Type B pancreatic cell (in vitro differentiated cells): ENCODE measurements around the gene C17orf50. TPM values are rescaled to one million over a fixed set of nuclear protein-coding genes. Genes with fewer than 3 reads are reported as not detected.

Experiments
- DNase-seq: peaks from one replicate; pipeline ENCODE4 v3.0.0; 2021; ENCODE audit warnings: mixed read lengths; ENCODE audit not compliant: unreplicated experiment; ENCODE audit errors: extremely low spot score
- H3K27ac Mint-ChIP-seq: 2 replicates; pipeline ENCODE4 v1.8.0; 2021; ENCODE audit warnings: mild to moderate bottlenecking, mixed read lengths
- H3K27me3 Mint-ChIP-seq: 2 replicates; pipeline ENCODE4 v1.8.0; 2021; ENCODE audit warnings: mixed read lengths
- H3K36me3 Mint-ChIP-seq: 2 replicates; pipeline ENCODE4 v1.8.0; 2021; ENCODE audit warnings: mixed read lengths
- H3K4me1 Mint-ChIP-seq: one replicate; pipeline ENCODE4 v1.8.0; 2021; ENCODE audit warnings: mixed read lengths; ENCODE audit not compliant: unreplicated experiment
- H3K4me3 Mint-ChIP-seq: 2 replicates; pipeline ENCODE4 v1.8.0; 2021; ENCODE audit warnings: mild to moderate bottlenecking, mixed read lengths
- H3K9me3 Mint-ChIP-seq: 2 replicates; pipeline ENCODE4 v1.8.0; 2021; ENCODE audit warnings: mixed read lengths
- CTCF ChIP-seq: fragments of 200-600 bp; sonication (generic); conservative IDR thresholded peaks from 2 replicates; pipeline ENCODE4 v1.5.0; 2021; ENCODE audit warnings: antibody characterized with exemption, mild to moderate bottlenecking
- total RNA-seq: library from RNA; stranded (reverse); gene quantifications from 2 replicates; pipeline ENCODE4 v1.2.1, GENCODE V29; 2021; ENCODE audit warnings: low replicate concordance

Gene C17orf50
- total RNA-seq, 1 donor from 2014 or later = not detected

- no peak for DNase-seq
- Mint-ChIP-seq H3K27me3 (peaks cover 12% of the 10 kb centered on the region), H3K4me1 (no peaks in the 10 kb centered on the region), H3K36me3 (no peaks in the 10 kb centered on the region), H3K9me3 (no peaks in the 10 kb centered on the region), H3K27ac (no peak overlapping the region), H3K4me3 (no peak overlapping the region)
- no peak for TF ChIP-seq CTCF
These were observed 3.4 kb upstream of the C17orf50 start for GRCh38 chr17:35757243-35757642.

GRCh38 chr17:35761601-35762000, 914 bp downstream of the C17orf50 start:
- Mint-ChIP-seq H3K27me3 (no peaks in the 10 kb centered on the region), H3K27ac (no peak overlapping the region), H3K9me3 (no peaks in the 10 kb centered on the region), H3K36me3 (no peaks in the 10 kb centered on the region), H3K4me3 (no peak overlapping the region), H3K4me1 (peaks cover 16% of the 10 kb centered on the region)
- TF ChIP-seq CTCF = no peak
- DNase-seq = no peak

- H3K27me3 Mint-ChIP-seq = peaks cover 6% of the 10 kb centered on the region
- no peaks in the 10 kb centered on the region for H3K36me3 Mint-ChIP-seq
- no peak for TF ChIP-seq CTCF
- DNase-seq = no peak
- no peaks in the 10 kb centered on the region for H3K9me3 Mint-ChIP-seq
- H3K4me3 Mint-ChIP-seq = peak overlapping the region; percentile 81
- peaks cover 16% of the 10 kb centered on the region for H3K4me1 Mint-ChIP-seq
- no peak overlapping the region for H3K27ac Mint-ChIP-seq
These were observed 3.1 kb downstream of the C17orf50 start for GRCh38 chr17:35763767-35764122.

DNA sequence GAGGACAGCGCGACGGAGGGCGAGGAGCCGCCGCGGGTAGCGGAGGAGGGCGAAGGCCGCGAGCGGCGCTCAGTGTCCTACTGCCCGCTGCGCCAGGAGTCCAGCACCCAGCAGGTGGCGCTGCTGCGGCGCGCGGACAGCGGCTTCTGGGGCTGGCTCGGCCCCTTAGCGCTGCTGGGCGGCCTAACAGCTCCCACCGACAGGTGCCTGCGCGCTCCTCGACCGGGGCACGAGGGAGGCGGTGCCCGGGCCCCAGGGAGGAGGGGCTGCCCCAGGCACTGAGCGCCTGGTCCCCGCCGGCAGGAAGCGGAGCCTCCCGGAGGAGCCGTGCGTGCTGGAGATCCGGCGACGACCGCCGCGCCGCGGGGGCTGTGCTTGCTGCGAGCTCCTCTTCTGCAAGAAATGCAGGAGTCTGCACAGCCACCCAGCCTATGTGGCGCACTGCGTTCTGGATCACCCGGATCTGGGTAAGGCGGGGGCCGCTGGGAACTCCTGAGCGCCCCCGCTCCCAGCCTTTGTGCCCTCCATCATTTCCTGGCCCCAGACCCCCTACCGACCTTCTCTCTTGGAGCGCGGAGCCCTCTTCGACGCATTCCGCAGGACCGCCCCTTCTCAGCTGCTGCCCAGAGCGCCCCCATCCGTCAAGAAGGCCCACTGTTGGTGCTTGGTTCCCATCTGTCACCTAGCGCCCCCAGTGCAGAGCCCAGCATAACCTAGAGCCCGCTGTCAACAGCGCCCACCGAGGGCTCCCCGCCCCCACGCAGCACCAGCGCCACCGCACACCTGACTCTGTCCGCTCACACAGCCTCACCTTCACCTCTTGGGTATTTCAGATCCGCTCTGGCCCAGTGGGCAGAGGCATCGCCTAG, 3.7 kb downstream of the C17orf50 start:
- no peaks in the 10 kb centered on the region for H3K9me3 Mint-ChIP-seq
- TF ChIP-seq CTCF = peak; percentile 96
- H3K4me3 Mint-ChIP-seq = peak overlapping the region; percentile 93
- DNase-seq = peak; percentile 94
- H3K27me3 Mint-ChIP-seq = peaks cover 6% of the 10 kb centered on the region
- H3K27ac Mint-ChIP-seq = peak overlapping the region; percentile 58
- H3K4me1 Mint-ChIP-seq = peaks cover 16% of the 10 kb centered on the region
- H3K36me3 Mint-ChIP-seq = no peaks in the 10 kb centered on the region

DNA sequence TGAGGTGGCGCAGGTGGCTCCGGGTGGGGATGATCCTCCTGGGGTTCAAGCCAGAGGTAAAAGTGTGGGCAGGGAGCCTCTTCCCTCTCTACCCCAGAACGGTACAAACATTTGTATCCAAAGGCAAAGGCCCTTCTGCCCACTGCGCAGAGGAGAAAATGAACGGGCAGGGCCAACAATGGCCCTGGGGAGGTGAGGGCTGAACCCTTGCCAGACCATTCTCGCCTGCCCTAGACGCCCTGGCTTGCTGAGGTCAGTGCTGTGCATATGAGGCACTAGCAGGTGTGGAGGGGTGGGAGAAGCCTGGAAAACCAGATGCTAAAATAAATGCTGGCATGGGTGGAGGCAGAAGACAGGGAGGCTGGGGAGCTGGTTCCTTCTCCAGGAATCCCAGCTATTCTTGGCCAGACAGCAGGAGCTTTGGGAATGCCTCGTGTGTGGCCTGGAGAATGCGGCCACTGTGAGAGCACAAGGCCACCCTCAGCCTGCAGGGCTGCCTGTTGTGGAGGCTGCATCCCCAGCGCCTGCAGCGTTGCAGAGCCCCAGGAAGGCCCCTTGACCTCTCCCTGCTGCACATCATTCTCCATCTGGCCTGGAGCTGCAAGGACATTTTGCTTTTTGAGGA, 4.5 kb downstream of the C17orf50 start:
- Mint-ChIP-seq H3K4me1 (peaks cover 16% of the 10 kb centered on the region), H3K36me3 (no peaks in the 10 kb centered on the region), H3K27ac (peak overlapping the region; percentile 58), H3K4me3 (peak overlapping the region; percentile 93), H3K9me3 (no peaks in the 10 kb centered on the region), H3K27me3 (peaks cover 6% of the 10 kb centered on the region)
- DNase-seq = no peak
- no peak for TF ChIP-seq CTCF
